Activated T-helper 17 cell treated with anti-CD3 and anti-CD28 coated beads, Interleukin-2, amount 50 U/mL, for 72 hours (primary cell): ENCODE measurements around the gene MYO5B. TPM values are rescaled to one million over a fixed set of nuclear protein-coding genes. Genes with fewer than 3 reads are reported as not detected.

ENCODE experiments used
- ATAC-seq: fragments of 150-1000 bp; cut with Tn5 transposase; replicated peaks from 2 replicates; pipeline ENCODE4 v1.10.0; 2021; ENCODE audit warnings: mild to moderate bottlenecking, moderate library complexity
- H3K27ac Mint-ChIP-seq: one replicate; pipeline ENCODE4 v1.8.0; 2022; ENCODE audit warnings: mixed read lengths
- H3K27me3 Mint-ChIP-seq: one replicate; pipeline ENCODE4 v1.8.0; 2022; ENCODE audit warnings: mixed read lengths
- H3K36me3 Mint-ChIP-seq: one replicate; pipeline ENCODE4 v1.8.0; 2022; ENCODE audit warnings: low read depth, mild to moderate bottlenecking, mixed read lengths
- H3K4me1 Mint-ChIP-seq: one replicate; pipeline ENCODE4 v1.8.0; 2022; ENCODE audit warnings: mixed read lengths
- H3K4me3 Mint-ChIP-seq: one replicate; pipeline ENCODE4 v1.8.0; 2022; ENCODE audit warnings: mild to moderate bottlenecking, mixed read lengths
- H3K9me3 Mint-ChIP-seq: one replicate; pipeline ENCODE4 v1.8.0; 2022; ENCODE audit warnings: mixed read lengths
- total RNA-seq, 2 donors: library from RNA; stranded (reverse); gene quantifications; one replicate each; pipeline ENCODE4 v1.2.3, GENCODE V29; 2022

The MYO5B gene
- total RNA-seq, 2 donors from 2014 or later, result 0.29 TPM; not detected in 1

GRCh38 chr18:49997558-49997957, 197.4 kb downstream of the MYO5B start:
- Mint-ChIP-seq H3K36me3 (no peaks in the 10 kb centered on the region), H3K4me1 (no peaks in the 10 kb centered on the region), H3K27me3 (peaks cover 17% of the 10 kb centered on the region), H3K27ac (no peak overlapping the region), H3K4me3 (no peak overlapping the region), H3K9me3 (no peaks in the 10 kb centered on the region)
- ATAC-seq, result no peak

- no peaks in the 10 kb centered on the region for H3K36me3 Mint-ChIP-seq
- no peaks in the 10 kb centered on the region for H3K9me3 Mint-ChIP-seq
- no peak for ATAC-seq
- no peak overlapping the region for H3K4me3 Mint-ChIP-seq
- H3K27ac Mint-ChIP-seq, result no peak overlapping the region
- H3K27me3 Mint-ChIP-seq, result peaks cover 9% of the 10 kb centered on the region
- no peaks in the 10 kb centered on the region for H3K4me1 Mint-ChIP-seq
Observed at GRCh38 chr18:49994410-49994809, 200.5 kb downstream of the MYO5B start.

- Mint-ChIP-seq H3K27me3 (peaks cover 6% of the 10 kb centered on the region), H3K4me3 (no peak overlapping the region), H3K9me3 (no peaks in the 10 kb centered on the region), H3K4me1 (no peaks in the 10 kb centered on the region), H3K27ac (no peak overlapping the region), H3K36me3 (no peaks in the 10 kb centered on the region)
- no peak for ATAC-seq
Observed at GRCh38 chr18:49993299-49993698, 201.6 kb downstream of the MYO5B start.

GRCh38 chr18:49988733-49989132, 206.2 kb downstream of the MYO5B start:
- no peak overlapping the region for H3K27ac Mint-ChIP-seq
- no peaks in the 10 kb centered on the region for H3K4me1 Mint-ChIP-seq
- H3K9me3 Mint-ChIP-seq, result no peaks in the 10 kb centered on the region
- ATAC-seq, result no peak
- H3K4me3 Mint-ChIP-seq, result no peak overlapping the region
- no peaks in the 10 kb centered on the region for H3K36me3 Mint-ChIP-seq
- peaks cover 11% of the 10 kb centered on the region for H3K27me3 Mint-ChIP-seq

GRCh38 chr18:49988101-49988500, 206.8 kb downstream of the MYO5B start:
- Mint-ChIP-seq H3K4me3 (no peak overlapping the region), H3K4me1 (no peaks in the 10 kb centered on the region), H3K36me3 (no peaks in the 10 kb centered on the region), H3K9me3 (no peaks in the 10 kb centered on the region), H3K27ac (no peak overlapping the region), H3K27me3 (peaks cover 11% of the 10 kb centered on the region)
- ATAC-seq, result no peak

- Mint-ChIP-seq H3K4me3 (no peak overlapping the region), H3K36me3 (no peaks in the 10 kb centered on the region), H3K4me1 (no peaks in the 10 kb centered on the region), H3K9me3 (no peaks in the 10 kb centered on the region), H3K27ac (no peak overlapping the region), H3K27me3 (peaks cover 10% of the 10 kb centered on the region)
- no peak for ATAC-seq
Observed at GRCh38 chr18:49985236-49985635, 209.7 kb downstream of the MYO5B start.

GRCh38 chr18:49980896-49981295, 214.1 kb downstream of the MYO5B start:
- H3K4me3 Mint-ChIP-seq, result no peak overlapping the region
- H3K27ac Mint-ChIP-seq, result no peak overlapping the region
- H3K4me1 Mint-ChIP-seq, result no peaks in the 10 kb centered on the region
- no peak for ATAC-seq
- H3K9me3 Mint-ChIP-seq, result no peaks in the 10 kb centered on the region
- peaks cover 5% of the 10 kb centered on the region for H3K27me3 Mint-ChIP-seq
- no peaks in the 10 kb centered on the region for H3K36me3 Mint-ChIP-seq

GRCh38 chr18:49976795-49977560, 218.0 kb downstream of the MYO5B start:
- Mint-ChIP-seq H3K27ac (no peak overlapping the region), H3K4me3 (no peak overlapping the region), H3K4me1 (no peaks in the 10 kb centered on the region), H3K9me3 (no peaks in the 10 kb centered on the region), H3K27me3 (peaks cover 13% of the 10 kb centered on the region), H3K36me3 (no peaks in the 10 kb centered on the region)
- ATAC-seq, result no peak

GRCh38 chr18:49976001-49976400, 218.9 kb downstream of the MYO5B start:
- Mint-ChIP-seq H3K27me3 (peaks cover 18% of the 10 kb centered on the region), H3K27ac (no peak overlapping the region), H3K4me1 (no peaks in the 10 kb centered on the region), H3K9me3 (no peaks in the 10 kb centered on the region), H3K4me3 (no peak overlapping the region), H3K36me3 (no peaks in the 10 kb centered on the region)
- no peak for ATAC-seq

GRCh38 chr18:49974079-49974478, 220.9 kb downstream of the MYO5B start:
- Mint-ChIP-seq H3K4me3 (no peak overlapping the region), H3K4me1 (no peaks in the 10 kb centered on the region), H3K27me3 (peaks cover 14% of the 10 kb centered on the region), H3K36me3 (no peaks in the 10 kb centered on the region), H3K27ac (no peak overlapping the region), H3K9me3 (no peaks in the 10 kb centered on the region)
- ATAC-seq, result no peak

GRCh38 chr18:49973592-49973991, 221.4 kb downstream of the MYO5B start:
- Mint-ChIP-seq H3K9me3 (no peaks in the 10 kb centered on the region), H3K4me3 (no peak overlapping the region), H3K4me1 (no peaks in the 10 kb centered on the region), H3K27me3 (peaks cover 14% of the 10 kb centered on the region), H3K36me3 (no peaks in the 10 kb centered on the region), H3K27ac (no peak overlapping the region)
- ATAC-seq, result no peak

GRCh38 chr18:49972535-49972934, 222.4 kb downstream of the MYO5B start:
- H3K9me3 Mint-ChIP-seq, result no peaks in the 10 kb centered on the region
- no peak for ATAC-seq
- H3K27me3 Mint-ChIP-seq, result peaks cover 14% of the 10 kb centered on the region
- no peak overlapping the region for H3K4me3 Mint-ChIP-seq
- H3K4me1 Mint-ChIP-seq, result no peaks in the 10 kb centered on the region
- no peak overlapping the region for H3K27ac Mint-ChIP-seq
- H3K36me3 Mint-ChIP-seq, result no peaks in the 10 kb centered on the region

- peaks cover 14% of the 10 kb centered on the region for H3K27me3 Mint-ChIP-seq
- no peaks in the 10 kb centered on the region for H3K36me3 Mint-ChIP-seq
- no peaks in the 10 kb centered on the region for H3K9me3 Mint-ChIP-seq
- H3K4me3 Mint-ChIP-seq, result no peak overlapping the region
- H3K4me1 Mint-ChIP-seq, result no peaks in the 10 kb centered on the region
- ATAC-seq, result no peak
- no peak overlapping the region for H3K27ac Mint-ChIP-seq
Observed at GRCh38 chr18:49971462-49971861, 223.5 kb downstream of the MYO5B start.

- Mint-ChIP-seq H3K4me1 (no peaks in the 10 kb centered on the region), H3K36me3 (no peaks in the 10 kb centered on the region), H3K9me3 (no peaks in the 10 kb centered on the region), H3K27me3 (peaks cover 14% of the 10 kb centered on the region), H3K27ac (no peak overlapping the region), H3K4me3 (no peak overlapping the region)
- no peak for ATAC-seq
Observed at GRCh38 chr18:49970319-49970718, 224.6 kb downstream of the MYO5B start.

- no peak overlapping the region for H3K27ac Mint-ChIP-seq
Observed at GRCh38 chr18:49968644-49969309, 226.2 kb downstream of the MYO5B start.

More at GRCh38 chr18:49968644-49969309, 226.2 kb downstream of the MYO5B start:
- peaks cover 14% of the 10 kb centered on the region for H3K27me3 Mint-ChIP-seq
- H3K4me3 Mint-ChIP-seq, result no peak overlapping the region
- H3K4me1 Mint-ChIP-seq, result no peaks in the 10 kb centered on the region
- no peaks in the 10 kb centered on the region for H3K9me3 Mint-ChIP-seq
- H3K36me3 Mint-ChIP-seq, result no peaks in the 10 kb centered on the region
- no peak for ATAC-seq
